WERI-Rb-1 (cell line): ENCODE results near the gene SLC5A5.

Experiments
- DNase-seq: peaks from one replicate; pipeline ENCODE4 v3.0.0-alpha.2; 2020
- H3K27ac ChIP-seq: fragments of 250-450 bp; sonication (Bioruptor Pico); 2 replicates; pipeline ENCODE4 v1.5.1; 2020; ENCODE audit warnings: mild to moderate bottlenecking, moderate library complexity
- H3K27me3 ChIP-seq: fragments of 250-450 bp; sonication (Bioruptor Pico); 2 replicates; pipeline ENCODE4 v1.5.1; 2021; ENCODE audit warnings: mild to moderate bottlenecking, low read depth, moderate library complexity; ENCODE audit not compliant: insufficient read depth, severe bottlenecking
- H3K36me3 ChIP-seq: fragments of 250-450 bp; sonication (Bioruptor Pico); 2 replicates; pipeline ENCODE4 v1.5.1; 2020; ENCODE audit warnings: mild to moderate bottlenecking, moderate library complexity
- H3K4me3 ChIP-seq: 2 replicates; pipeline ENCODE4 v1.5.1; 2011; ENCODE audit warnings: low read depth, mild to moderate bottlenecking, control low read depth, low read length
- H3K9me3 ChIP-seq: fragments of 250-450 bp; sonication (Bioruptor Pico); 2 replicates; pipeline ENCODE4 v1.5.1; 2021; ENCODE audit warnings: mild to moderate bottlenecking, moderate library complexity; ENCODE audit not compliant: severe bottlenecking
- TF ChIP-seq, protein P1 (sequence below): IDR thresholded peaks from 2 replicates; pipeline ENCODE4 v1.5.1; 2011; ENCODE audit warnings: low read depth, mild to moderate bottlenecking, control low read depth, inconsistent platforms, low read length

SLC5A5 gene

DNA sequence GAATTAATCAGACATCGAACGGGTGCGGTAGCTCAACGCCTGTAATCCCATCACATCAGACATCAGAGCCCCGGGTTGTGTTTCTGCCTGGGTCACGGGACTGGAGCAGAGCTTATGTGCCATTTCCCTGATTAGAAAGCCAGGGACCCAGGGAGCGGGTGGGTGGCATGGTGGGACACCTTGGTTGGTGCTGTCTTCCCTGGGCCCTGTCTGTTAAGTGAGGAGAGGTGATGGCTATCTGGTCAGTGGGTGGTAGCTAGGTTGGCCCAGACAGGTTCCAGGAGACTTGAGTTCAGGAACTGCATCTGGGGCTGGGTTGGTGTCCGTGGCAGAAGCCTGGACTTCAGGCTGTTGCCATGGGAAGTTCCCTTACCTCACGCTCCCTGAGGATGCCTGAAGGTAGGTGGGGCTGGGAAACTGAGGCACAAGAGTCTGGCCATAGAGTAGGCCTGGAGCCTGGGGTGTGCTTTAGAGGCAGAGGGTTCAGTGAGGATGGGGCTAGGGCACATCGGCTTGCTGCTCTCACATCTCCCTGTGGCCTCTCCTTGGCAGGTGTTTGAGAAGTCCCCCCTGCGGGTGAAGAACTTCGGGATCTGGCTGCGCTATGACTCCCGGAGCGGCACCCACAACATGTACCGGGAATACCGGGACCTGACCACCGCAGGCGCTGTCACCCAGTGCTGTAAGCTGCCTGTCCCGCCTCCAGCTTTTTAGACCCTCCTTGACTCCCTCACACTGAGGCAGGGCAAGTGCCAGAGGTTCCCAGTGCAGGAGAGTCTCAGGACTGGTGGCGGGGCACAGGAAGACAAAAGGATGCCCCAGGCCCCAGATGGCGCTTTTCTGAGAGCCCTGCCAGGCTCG, 10.0 kb upstream of the SLC5A5 start:
- H3K27me3 ChIP-seq = no peaks in the 10 kb centered on the region
- H3K27ac ChIP-seq = peak overlapping the region; percentile 8; the same call in 1 of the 2 replicates
- no peak overlapping the region for H3K4me3 ChIP-seq
- TF ChIP-seq, protein P1, sequence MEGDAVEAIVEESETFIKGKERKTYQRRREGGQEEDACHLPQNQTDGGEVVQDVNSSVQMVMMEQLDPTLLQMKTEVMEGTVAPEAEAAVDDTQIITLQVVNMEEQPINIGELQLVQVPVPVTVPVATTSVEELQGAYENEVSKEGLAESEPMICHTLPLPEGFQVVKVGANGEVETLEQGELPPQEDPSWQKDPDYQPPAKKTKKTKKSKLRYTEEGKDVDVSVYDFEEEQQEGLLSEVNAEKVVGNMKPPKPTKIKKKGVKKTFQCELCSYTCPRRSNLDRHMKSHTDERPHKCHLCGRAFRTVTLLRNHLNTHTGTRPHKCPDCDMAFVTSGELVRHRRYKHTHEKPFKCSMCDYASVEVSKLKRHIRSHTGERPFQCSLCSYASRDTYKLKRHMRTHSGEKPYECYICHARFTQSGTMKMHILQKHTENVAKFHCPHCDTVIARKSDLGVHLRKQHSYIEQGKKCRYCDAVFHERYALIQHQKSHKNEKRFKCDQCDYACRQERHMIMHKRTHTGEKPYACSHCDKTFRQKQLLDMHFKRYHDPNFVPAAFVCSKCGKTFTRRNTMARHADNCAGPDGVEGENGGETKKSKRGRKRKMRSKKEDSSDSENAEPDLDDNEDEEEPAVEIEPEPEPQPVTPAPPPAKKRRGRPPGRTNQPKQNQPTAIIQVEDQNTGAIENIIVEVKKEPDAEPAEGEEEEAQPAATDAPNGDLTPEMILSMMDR = no peak
- peaks cover 59% of the 10 kb centered on the region for H3K36me3 ChIP-seq
- no peaks in the 10 kb centered on the region for H3K9me3 ChIP-seq
- DNase-seq = no peak

DNA sequence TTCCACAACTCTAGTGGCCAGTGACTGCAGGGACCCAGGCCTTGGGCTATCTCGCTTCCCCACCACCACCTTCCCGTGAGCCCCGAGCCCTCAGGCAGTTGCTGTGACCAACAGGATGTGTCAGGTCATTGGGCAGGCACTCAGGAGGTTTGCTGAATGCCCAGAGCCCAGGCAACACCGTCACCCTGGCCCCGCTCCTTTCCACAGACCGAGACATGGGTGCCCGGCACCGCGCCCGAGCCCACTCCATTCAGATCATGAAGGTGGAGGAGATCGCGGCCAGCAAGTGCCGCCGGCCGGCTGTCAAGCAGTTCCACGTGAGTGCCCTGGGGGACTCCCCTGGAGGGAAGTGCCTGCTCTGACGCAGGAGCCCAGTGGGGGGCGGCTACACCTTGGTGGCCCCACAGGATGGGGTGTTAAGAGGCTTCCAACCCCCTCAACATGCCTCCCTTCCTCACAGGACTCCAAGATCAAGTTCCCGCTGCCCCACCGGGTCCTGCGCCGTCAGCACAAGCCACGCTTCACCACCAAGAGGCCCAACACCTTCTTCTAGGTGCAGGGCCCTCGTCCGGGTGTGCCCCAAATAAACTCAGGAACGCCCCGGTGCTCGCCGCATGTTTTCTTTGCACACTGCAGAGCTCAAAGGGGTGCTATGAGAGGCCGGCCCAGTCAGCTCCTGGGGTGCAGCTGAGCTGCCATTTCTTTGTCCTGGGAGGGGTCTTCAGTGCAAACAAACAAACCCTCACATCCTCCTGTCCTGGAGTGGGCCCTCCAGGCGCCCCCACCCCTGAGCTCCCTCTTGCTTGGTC, 8.8 kb upstream of the SLC5A5 start:
- Histone ChIP-seq H3K27me3 (no peaks in the 10 kb centered on the region), H3K4me3 (no peak overlapping the region), H3K27ac (peak overlapping the region; percentile 44; the same call in 1 of the 2 replicates), H3K36me3 (peaks cover 59% of the 10 kb centered on the region), H3K9me3 (no peaks in the 10 kb centered on the region)
- no peak for DNase-seq
- TF ChIP-seq, protein P1 = no peak

DNA sequence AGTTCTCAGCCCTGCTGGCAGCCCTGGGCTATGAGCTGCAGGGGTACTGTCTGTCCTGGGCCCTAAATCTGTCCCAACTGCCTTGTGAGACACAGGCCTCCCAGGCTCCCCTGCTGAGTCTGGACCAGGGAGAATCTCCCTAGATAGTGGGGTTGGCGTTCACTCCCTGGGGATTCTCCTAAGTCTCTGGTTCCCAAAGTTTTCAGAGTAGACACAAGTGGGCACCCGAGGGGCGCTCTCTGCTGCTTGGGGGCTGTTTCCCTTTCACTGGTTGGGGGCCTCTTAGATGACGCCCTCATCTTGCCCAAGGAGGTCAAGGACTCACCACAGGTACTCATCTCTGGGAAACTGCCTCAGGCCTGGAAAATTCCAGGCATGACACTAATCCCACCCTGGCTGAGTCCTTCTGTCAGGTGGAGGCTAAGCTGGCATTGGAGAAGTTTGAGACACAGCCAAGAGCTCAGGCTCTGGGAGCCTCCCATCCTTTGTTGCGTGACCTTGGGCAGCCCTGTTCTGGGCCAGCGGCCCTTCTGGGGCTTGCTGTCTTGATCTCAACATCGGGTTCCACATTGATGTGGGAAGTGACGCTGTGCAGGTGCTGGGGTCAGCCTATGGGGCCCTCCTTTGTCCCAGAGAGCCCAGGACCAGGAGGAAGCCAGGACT, 8.1 kb upstream of the SLC5A5 start:
- Histone ChIP-seq H3K27ac (peak overlapping the region; percentile 44), H3K4me3 (no peak overlapping the region), H3K9me3 (no peaks in the 10 kb centered on the region), H3K36me3 (peaks cover 59% of the 10 kb centered on the region), H3K27me3 (no peaks in the 10 kb centered on the region)
- TF ChIP-seq, protein P1 = no peak
- peak; percentile 49 for DNase-seq

DNA sequence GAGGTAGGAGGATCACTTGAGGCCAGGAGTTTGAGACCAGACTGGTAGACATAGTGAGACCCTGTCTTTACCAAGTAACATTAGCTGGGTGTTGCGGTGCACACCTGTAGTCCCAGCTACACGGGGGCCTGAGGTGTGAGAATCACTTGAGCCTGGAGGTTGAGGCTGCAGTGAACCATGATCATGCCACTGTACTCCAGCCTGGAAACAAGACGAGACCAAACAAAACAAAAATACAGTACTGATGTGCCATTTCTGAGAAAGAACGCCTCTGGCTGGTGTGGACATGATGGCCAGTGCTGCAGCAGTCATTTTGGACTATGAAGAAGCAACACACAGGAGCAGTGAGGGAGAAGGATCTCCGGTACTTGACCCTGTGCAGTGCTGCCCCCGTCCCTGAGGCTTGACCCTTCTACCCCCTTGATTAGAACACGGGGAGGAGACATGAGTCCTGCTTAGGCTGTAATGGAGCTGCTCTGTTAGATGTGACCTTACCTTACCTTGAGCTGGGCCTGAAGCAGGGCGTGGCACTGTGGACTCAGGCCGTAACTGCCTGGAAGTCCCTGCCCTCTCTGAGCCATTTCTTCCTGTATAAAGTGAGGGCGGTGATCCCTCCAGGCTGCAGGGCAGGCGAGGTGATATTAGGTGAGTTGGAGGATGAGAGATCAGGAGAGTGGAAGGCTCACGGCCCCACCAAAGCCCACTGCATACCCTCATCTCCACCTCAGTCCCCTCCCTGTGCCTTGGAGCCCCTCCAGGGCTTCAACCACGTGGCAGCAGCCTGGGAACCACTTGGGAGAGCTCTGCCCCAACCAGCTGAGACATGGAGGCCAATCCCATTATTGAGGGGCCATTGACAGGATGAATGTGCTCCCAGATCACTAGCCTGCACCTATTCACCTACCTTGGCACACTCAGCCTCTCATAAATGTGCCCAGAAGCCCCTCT, 6.1 kb upstream of the SLC5A5 start:
- no peaks in the 10 kb centered on the region for H3K9me3 ChIP-seq
- H3K27ac ChIP-seq = no peak overlapping the region
- DNase-seq = peak; percentile 53

More for the DNA sequence above, 6.1 kb upstream of the SLC5A5 start:
- Histone ChIP-seq H3K36me3 (peaks cover 50% of the 10 kb centered on the region), H3K27me3 (no peaks in the 10 kb centered on the region), H3K4me3 (no peak overlapping the region)
- TF ChIP-seq, protein P1 = no peak
